NCI-H2196 (cell line): Measurements from ENCODE around the gene HOXC10.

Experiments
- DNase-seq: peaks from one replicate; lab custom pipeline; 2025; ENCODE audit not compliant: unreplicated experiment; lab: John Stamatoyannopoulos, UW

HOXC10 gene

GRCh38 chr12:53990311-53991076, 5.5 kb downstream of the HOXC10 start:
- DNase-seq = no peak

- no peak for DNase-seq
Observed at GRCh38 chr12:53991077-53991460, 6.1 kb downstream of the HOXC10 start.

GRCh38 chr12:53992377-53992889, 7.5 kb downstream of the HOXC10 start:
- DNase-seq = no peak

GRCh38 chr12:53993162-53994008, 8.4 kb downstream of the HOXC10 start:
- DNase-seq = no peak

- DNase-seq = no peak
Observed at GRCh38 chr12:53994009-53994263, 9.0 kb downstream of the HOXC10 start.

- peak; percentile 41 for DNase-seq
Observed at GRCh38 chr12:53994264-53995001, 9.5 kb downstream of the HOXC10 start.

DNA sequence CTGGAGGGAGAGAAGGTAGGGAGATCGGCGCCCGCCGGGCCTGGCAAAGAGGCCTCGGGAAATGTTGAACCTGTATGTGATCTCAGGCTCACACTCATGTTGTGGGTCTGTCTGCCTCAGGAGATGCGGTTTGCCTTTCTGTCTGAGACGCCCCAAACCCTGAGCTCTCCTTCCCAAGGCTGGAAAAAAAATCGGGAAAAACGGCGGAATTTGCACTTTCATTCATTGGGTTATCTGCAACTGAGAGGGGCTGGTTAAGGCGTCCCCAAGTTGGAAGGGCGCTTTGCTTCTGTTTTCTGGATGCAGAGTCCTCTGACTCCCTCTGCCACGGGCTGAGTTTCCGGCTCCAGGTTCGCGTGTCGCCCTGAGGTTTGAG, 10.0 kb downstream of the HOXC10 start:
- peak; percentile 48 for DNase-seq

GRCh38 chr12:53995378-53996239, 10.7 kb downstream of the HOXC10 start:
- peak; percentile 66 for DNase-seq

- DNase-seq = no peak
Observed at GRCh38 chr12:53996240-53997203, 11.6 kb downstream of the HOXC10 start.

- no peak for DNase-seq
Observed at GRCh38 chr12:53997204-53998109, 12.5 kb downstream of the HOXC10 start.

DNA sequence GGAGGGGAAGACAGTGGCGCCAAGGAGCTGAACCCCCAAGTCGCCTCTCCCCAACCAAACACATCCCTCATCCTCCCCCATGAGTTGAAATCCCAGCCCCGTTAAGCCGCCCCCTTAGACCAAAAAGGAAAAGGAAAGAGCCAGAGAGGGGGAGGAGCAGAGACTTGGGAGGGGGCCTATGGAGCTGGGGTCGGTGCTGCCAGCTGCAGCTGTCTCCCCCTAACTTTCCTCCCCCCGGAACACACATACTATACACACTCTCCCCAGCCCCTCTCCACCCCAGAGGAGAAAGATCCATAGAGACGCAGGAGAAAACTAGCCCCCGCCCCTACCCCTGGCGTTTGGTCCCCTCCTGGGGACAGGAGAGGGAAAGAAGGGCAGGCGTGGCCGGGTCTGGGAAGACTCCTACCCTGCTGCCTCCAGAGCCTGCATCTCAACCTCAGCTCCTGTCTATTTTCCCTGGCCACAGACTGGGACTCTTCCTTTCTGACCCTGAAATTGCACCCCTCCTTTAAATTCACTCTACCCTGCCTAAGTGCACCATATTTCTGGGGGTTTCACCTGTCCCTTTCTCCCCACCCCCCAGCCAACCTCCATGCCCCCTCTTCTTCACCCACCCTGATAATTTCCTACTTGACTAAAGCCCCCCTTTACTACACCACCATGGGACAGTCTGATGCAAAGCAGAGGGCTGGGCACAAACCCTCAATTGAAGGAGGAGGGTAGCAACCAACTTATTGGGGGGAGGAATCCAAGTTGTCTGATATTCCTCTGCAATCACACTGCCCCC, 13.4 kb downstream of the HOXC10 start:
- no peak for DNase-seq

DNA sequence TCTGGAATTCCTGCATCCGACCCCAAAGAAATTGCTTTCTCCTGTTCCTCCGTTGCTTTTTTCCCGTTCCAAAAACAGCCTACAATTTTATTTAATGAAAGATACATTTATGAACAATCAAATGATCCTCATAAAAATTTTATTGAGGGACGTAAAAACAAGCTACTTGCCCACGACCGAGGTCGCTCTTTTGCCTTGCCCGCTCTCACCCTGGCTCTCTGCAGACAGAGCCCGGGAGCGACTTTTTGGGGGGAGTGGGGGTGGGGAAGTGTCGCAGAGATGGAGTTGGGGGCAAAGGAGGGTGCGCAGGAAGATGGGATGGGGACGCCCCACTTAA, 13.9 kb downstream of the HOXC10 start:
- no peak for DNase-seq

DNA sequence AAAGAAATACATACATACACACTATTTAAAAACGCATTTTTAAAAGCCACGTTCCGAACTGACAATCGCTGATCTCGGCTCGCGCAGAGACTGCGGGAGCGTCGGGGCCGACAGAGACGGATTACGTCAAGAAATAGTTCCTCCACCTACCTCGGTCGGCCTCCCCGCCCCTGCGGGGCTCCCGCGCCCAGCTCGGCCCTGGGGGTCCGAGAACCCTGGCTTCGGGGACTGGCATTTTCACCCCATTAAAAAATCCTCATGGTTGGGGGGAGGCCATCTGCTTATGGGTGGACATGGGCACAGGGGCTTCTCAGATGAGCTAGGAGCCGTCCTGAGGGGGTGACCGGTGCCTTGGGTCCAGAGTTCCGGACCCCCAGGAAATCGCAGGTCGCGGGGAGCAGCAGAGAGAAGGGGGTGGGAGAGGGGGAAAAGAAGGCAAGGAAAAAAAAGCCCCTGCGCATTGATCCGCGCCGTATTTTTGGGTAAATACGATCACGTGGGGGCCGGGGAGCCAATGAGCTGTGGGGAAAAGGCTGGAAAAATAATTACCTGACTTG, 14.7 kb downstream of the HOXC10 start:
- no peak for DNase-seq

DNA sequence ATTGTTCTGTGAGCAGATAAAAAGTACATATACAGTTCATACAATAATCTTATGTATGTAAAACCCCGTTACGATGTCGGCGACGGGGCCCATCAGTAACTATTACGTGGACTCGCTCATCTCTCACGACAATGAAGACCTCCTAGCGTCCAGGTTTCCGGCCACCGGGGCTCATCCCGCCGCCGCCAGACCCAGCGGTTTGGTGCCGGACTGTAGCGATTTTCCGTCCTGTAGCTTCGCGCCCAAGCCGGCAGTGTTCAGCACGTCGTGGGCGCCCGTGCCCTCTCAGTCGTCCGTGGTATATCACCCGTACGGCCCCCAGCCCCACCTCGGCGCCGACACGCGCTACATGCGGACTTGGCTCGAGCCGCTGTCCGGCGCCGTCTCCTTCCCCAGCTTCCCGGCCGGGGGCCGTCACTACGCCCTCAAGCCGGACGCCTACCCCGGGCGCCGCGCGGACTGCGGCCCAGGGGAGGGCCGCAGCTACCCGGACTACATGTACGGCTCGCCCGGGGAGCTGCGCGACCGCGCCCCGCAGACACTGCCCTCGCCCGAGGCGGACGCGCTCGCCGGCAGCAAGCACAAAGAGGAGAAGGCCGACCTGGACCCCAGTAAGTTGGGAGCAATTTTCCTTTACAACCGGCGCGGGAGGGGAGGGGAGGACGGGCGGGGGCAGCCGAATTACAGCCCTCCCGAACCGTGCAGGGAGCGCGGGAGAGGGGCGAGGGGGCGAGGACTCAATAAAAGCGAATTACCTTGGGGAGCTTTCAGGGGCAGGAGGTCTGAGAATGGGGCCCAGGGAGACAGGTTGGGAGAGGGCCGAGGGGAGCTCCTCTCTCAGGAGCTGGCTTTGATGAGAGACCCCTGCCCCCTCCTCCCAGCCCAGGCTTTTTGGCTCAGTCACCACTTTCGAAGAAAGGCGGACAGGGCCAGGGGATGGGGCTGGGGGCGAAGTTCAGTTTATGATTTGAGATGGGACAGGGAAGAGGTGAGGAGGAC, 15.5 kb downstream of the HOXC10 start, which contains the start of gene HOXC9:
Gene HOXC9, plus strand, starts transcription at position 46 of the 999 bp plus-strand sequence. Its CDS starts 28 bp downstream, at position 74.
- DNase-seq = no peak

- no peak for DNase-seq
Observed at GRCh38 chr12:54001283-54002187, 16.6 kb downstream of the HOXC10 start.
